ENCODE measurements around the gene UPK1B.
A peak's percentile ranks its signal among the peaks of the same experiment; 100 is the strongest.

UPK1B gene

GRCh38 chr3:119177321-119177720 is 3.9 kb downstream of the UPK1B start:
- no peak for DNase-seq

- DNase-seq = no peak
Observed at GRCh38 chr3:119181765-119182164, 8.4 kb downstream of the UPK1B start.

- no peak for DNase-seq
Observed at GRCh38 chr3:119184111-119184510, 10.7 kb downstream of the UPK1B start.

GRCh38 chr3:119184796-119185570 is 11.6 kb downstream of the UPK1B start:
- peak; percentile 17 for DNase-seq

- no peak for DNase-seq
Observed at GRCh38 chr3:119187266-119187665, 13.9 kb downstream of the UPK1B start.

GRCh38 chr3:119191800-119192199 is 18.4 kb downstream of the UPK1B start:
- no peak for DNase-seq

- DNase-seq = no peak
Observed at GRCh38 chr3:119194237-119195150, 21.1 kb downstream of the UPK1B start.

- DNase-seq = no peak
Observed at GRCh38 chr3:119195151-119195476, 21.7 kb downstream of the UPK1B start.

GRCh38 chr3:119195911-119196310 is 22.5 kb downstream of the UPK1B start:
- no peak for DNase-seq

- no peak for DNase-seq
Observed at GRCh38 chr3:119205209-119205608, 31.8 kb downstream of the UPK1B start.

- DNase-seq = no peak
Observed at GRCh38 chr3:119205685-119206084, 32.3 kb downstream of the UPK1B start.

GRCh38 chr3:119206611-119207511 is 33.5 kb downstream of the UPK1B start:
- DNase-seq = no peak

- no peak for DNase-seq
Observed at GRCh38 chr3:119207512-119207875, 34.1 kb downstream of the UPK1B start.

GRCh38 chr3:119211193-119211592 is 37.8 kb downstream of the UPK1B start:
- DNase-seq = no peak

- DNase-seq = no peak
Observed at GRCh38 chr3:119211803-119212202, 38.4 kb downstream of the UPK1B start.

GRCh38 chr3:119219069-119219468 is 45.7 kb downstream of the UPK1B start:
- peak; percentile 67 for DNase-seq

- DNase-seq = no peak
Observed at GRCh38 chr3:119220198-119220597, 46.8 kb downstream of the UPK1B start.

- no peak for DNase-seq
Observed at GRCh38 chr3:119220970-119221667, 47.7 kb downstream of the UPK1B start.

GRCh38 chr3:119221779-119222320 is 48.5 kb downstream of the UPK1B start:
- DNase-seq = no peak

GRCh38 chr3:119222391-119222790 is 49.0 kb downstream of the UPK1B start:
- no peak for DNase-seq

GRCh38 chr3:119223511-119223910 is 50.1 kb downstream of the UPK1B start:
- no peak for DNase-seq

GRCh38 chr3:119225121-119225520 is 51.7 kb downstream of the UPK1B start:
- no peak for DNase-seq
